Testis (tissue), 3 donors: ENCODE results near the gene ERVV-1. TPM values are rescaled to one million over a fixed set of nuclear protein-coding genes. Genes with fewer than 3 reads are reported as not detected.

Experiments used
- DNase-seq: peaks from one replicate; pipeline ENCODE4 v3.0.0-alpha.2; 2019
- H3K27ac ChIP-seq, 2 donors: fragments of 200-600 bp; sonication (generic); one replicate each; pipeline ENCODE4 v1.5.1; 2019
- H3K27me3 ChIP-seq: fragments of 200-600 bp; sonication (generic); one replicate; pipeline ENCODE4 v1.5.1; 2019
- H3K36me3 ChIP-seq: fragments of 200-600 bp; sonication (generic); one replicate; pipeline ENCODE4 v1.5.1; 2017; ENCODE audit warnings: low read depth; ENCODE audit errors: missing control alignments
- H3K4me1 ChIP-seq: fragments of 200-600 bp; sonication (generic); one replicate; pipeline ENCODE4 v1.5.1; 2019
- H3K4me3 ChIP-seq, 2 donors: fragments of 200-600 bp; sonication (generic); one replicate each; pipeline ENCODE4 v1.5.1; 2017 to 2019
- H3K9me3 ChIP-seq: fragments of 200-600 bp; sonication (generic); one replicate; pipeline ENCODE4 v1.5.1; 2017
- CTCF ChIP-seq, 3 experiments: fragments of 450-650 bp in 2 of 3; fragments of 200-600 bp in 1 of 3; sonication (generic) in 1 of 3; IDR thresholded peaks; one replicate each; pipeline ENCODE4 v1.5.1; 2016 to 2019; ENCODE audit warnings: antibody characterized with exemption in 3 of 3, mild to moderate bottlenecking in 2 of 3, moderate library complexity in 1 of 3
- POLR2A ChIP-seq: fragments of 450-650 bp; IDR thresholded peaks from one replicate; pipeline ENCODE4 v1.6.1; 2017; ENCODE audit warnings: antibody characterized with exemption, mild to moderate bottlenecking, moderate library complexity
- WGBS, 2 donors: methylation state at CpG; one replicate each; pipeline ENCODE4 v1.1.5; 2018; 5-methylcytosine and 5-hydroxymethylcytosine counted together
- intact Hi-C: fragments of 100-400 bp; cut with DNase I; formaldehyde crosslinking; loops from one replicate; pipeline ENCODE4 v1.15.1; 2023; ENCODE audit warnings: low total_unique reads
- polyA plus RNA-seq: library from polyadenylated mRNA; stranded (reverse); fragments of 350-450 nt; fragmentation: Illumina TruSeq; extraction: RNeasy Lipid Tissue Mini Kit (QIAGEN cat#74804); gene quantifications from one replicate; pipeline ENCODE4 v1.2.3, GENCODE V29; 2014; ENCODE audit warnings: low read depth, low replicate concordance; ENCODE audit not compliant: insufficient read depth
- total RNA-seq, 2 donors: library from RNA; depleted of rRNA; stranded (reverse); fragments of >200 nt; gene quantifications; one replicate each; pipeline ENCODE4 v1.2.3, GENCODE V29; 2016

Gene ERVV-1
- total and polyA plus RNA-seq, 3 donors from 2014 or later, result 0.12 TPM; not detected in 2

- H3K4me3 ChIP-seq, result no peak overlapping the region
- H3K27ac ChIP-seq, result no peak overlapping the region
- H3K36me3 ChIP-seq, result no peaks in the 10 kb centered on the region
- intact Hi-C loops, result no loop called here
- no peaks in the 10 kb centered on the region for H3K27me3 ChIP-seq
- H3K4me1 ChIP-seq, result no peaks in the 10 kb centered on the region
- 89 to 94% methylated on average over 2 of the region's 2 CpGs for WGBS, 2 donors
- DNase-seq, result no peak
- no peak for TF ChIP-seq CTCF (IDR thresholded peaks at IDR 0.05)
- no peak for TF ChIP-seq POLR2A
- H3K9me3 ChIP-seq, result no peaks in the 10 kb centered on the region
These were observed 33.7 kb downstream of the ERVV-1 start for GRCh38 chr19:53047379-53047778.

- WGBS, 2 donors, result 22 to 40% methylated on average over 2 of the region's 2 CpGs
- Histone ChIP-seq H3K4me1 (no peaks in the 10 kb centered on the region), H3K36me3 (no peaks in the 10 kb centered on the region), H3K27ac (no peak overlapping the region), H3K27me3 (no peaks in the 10 kb centered on the region), H3K4me3 (no peak overlapping the region), H3K9me3 (no peaks in the 10 kb centered on the region)
- intact Hi-C loops, result no loop called here
- DNase-seq, result no peak
- no peak for TF ChIP-seq POLR2A
- TF ChIP-seq CTCF (IDR thresholded peaks at IDR 0.05), result no peak
These were observed 41.4 kb downstream of the ERVV-1 start for GRCh38 chr19:53055117-53055516.

- H3K4me3 ChIP-seq, result peak overlapping the region; percentile 21 to 36
- H3K27me3 ChIP-seq, result no peaks in the 10 kb centered on the region
- peak; percentile 63 for DNase-seq
- 2% methylated on average over 59 of the region's 59 CpGs for WGBS, 2 donors
- TF ChIP-seq POLR2A, result no peak
- no peak for TF ChIP-seq CTCF (IDR thresholded peaks at IDR 0.05)
- no peaks in the 10 kb centered on the region for H3K9me3 ChIP-seq
- no peaks in the 10 kb centered on the region for H3K4me1 ChIP-seq
- H3K36me3 ChIP-seq, result no peaks in the 10 kb centered on the region
- no peak overlapping the region for H3K27ac ChIP-seq
- intact Hi-C loops, result no loop called here
These were observed 44.3 kb downstream of the ERVV-1 start for GRCh38 chr19:53057904-53058580.

Other genes with a start within 250 kb of the ERVV-1 start
- 1 to 10 TPM; 5.2 to 6.9 TPM for gene ZNF600, start 227.1 kb upstream of the ERVV-1 start, total RNA-seq
- 2.7 TPM for gene ZNF600, start 227.1 kb upstream of the ERVV-1 start, polyA plus RNA-seq
- gene ZNF28, start 192.3 kb upstream of the ERVV-1 start, total RNA-seq, result 10 to 100 TPM; 12.2 to 17.5 TPM
- gene ZNF28, start 192.3 kb upstream of the ERVV-1 start, polyA plus RNA-seq, result 8.8 TPM
- 10 to 100 TPM; 13.5 to 21.7 TPM for gene ZNF468, start 156.3 kb upstream of the ERVV-1 start, total RNA-seq
- gene ZNF468, start 156.3 kb upstream of the ERVV-1 start, polyA plus RNA-seq, result 10.6 TPM
- 10 to 100 TPM; 21.3 to 21.6 TPM for gene ZNF320, start 116.3 kb upstream of the ERVV-1 start, total RNA-seq
- gene ZNF320, start 116.3 kb upstream of the ERVV-1 start, polyA plus RNA-seq, result 8.2 TPM
- gene ZNF888, start 90.5 kb upstream of the ERVV-1 start, total RNA-seq, result 1 to 10 TPM; 2.3 to 3.2 TPM
- 2.2 TPM for gene ZNF888, start 90.5 kb upstream of the ERVV-1 start, polyA plus RNA-seq
- 10 to 100 TPM in 1 of 2 donors, 1 to 10 TPM in 1; 6.9 to 14.9 TPM for gene ZNF816, start 51.0 kb upstream of the ERVV-1 start, total RNA-seq
- 3.1 TPM for gene ZNF816, start 51.0 kb upstream of the ERVV-1 start, polyA plus RNA-seq
- not detected for gene ERVV-2, start 30.8 kb downstream of the ERVV-1 start, total RNA-seq
- 0.12 TPM for gene ERVV-2, start 30.8 kb downstream of the ERVV-1 start, polyA plus RNA-seq
- 100 to 1,000 TPM; 113 TPM for gene ZNF160, start 89.5 kb downstream of the ERVV-1 start, total RNA-seq
- 30.1 TPM for gene ZNF160, start 89.5 kb downstream of the ERVV-1 start, polyA plus RNA-seq
- 10 to 100 TPM; 43.8 to 63.8 TPM for gene ZNF415, start 119.0 kb downstream of the ERVV-1 start, total RNA-seq
- 42.5 TPM for gene ZNF415, start 119.0 kb downstream of the ERVV-1 start, polyA plus RNA-seq
- gene ZNF347, start 145.1 kb downstream of the ERVV-1 start, total RNA-seq, result 10 to 100 TPM; 12.2 to 13.0 TPM
- 4.6 TPM for gene ZNF347, start 145.1 kb downstream of the ERVV-1 start, polyA plus RNA-seq
- 10 to 100 TPM in 1 of 2 donors, 1 to 10 TPM in 1; 7.6 to 11.7 TPM for gene ZNF665, start 179.4 kb downstream of the ERVV-1 start, total RNA-seq
- gene ZNF665, start 179.4 kb downstream of the ERVV-1 start, polyA plus RNA-seq, result 4.2 TPM
- 10 to 100 TPM; 46.7 to 54.3 TPM for gene ZNF677, start 241.0 kb downstream of the ERVV-1 start, total RNA-seq
- 88.9 TPM for gene ZNF677, start 241.0 kb downstream of the ERVV-1 start, polyA plus RNA-seq
- 1 to 10 TPM in 1 of 2 donors, not detected in 1; 1.2 TPM for gene VN1R2, start 244.4 kb downstream of the ERVV-1 start, total RNA-seq
- gene VN1R2, start 244.4 kb downstream of the ERVV-1 start, polyA plus RNA-seq, result 0.25 TPM